ENCODE results near the gene FAM120B. TPM values are rescaled to one million over a fixed set of nuclear protein-coding genes. Genes with fewer than 3 reads are reported as not detected.

FAM120B gene
- total RNA-seq, 2 donors from 2014 or later, result 25.1 to 28.5 TPM

DNA sequence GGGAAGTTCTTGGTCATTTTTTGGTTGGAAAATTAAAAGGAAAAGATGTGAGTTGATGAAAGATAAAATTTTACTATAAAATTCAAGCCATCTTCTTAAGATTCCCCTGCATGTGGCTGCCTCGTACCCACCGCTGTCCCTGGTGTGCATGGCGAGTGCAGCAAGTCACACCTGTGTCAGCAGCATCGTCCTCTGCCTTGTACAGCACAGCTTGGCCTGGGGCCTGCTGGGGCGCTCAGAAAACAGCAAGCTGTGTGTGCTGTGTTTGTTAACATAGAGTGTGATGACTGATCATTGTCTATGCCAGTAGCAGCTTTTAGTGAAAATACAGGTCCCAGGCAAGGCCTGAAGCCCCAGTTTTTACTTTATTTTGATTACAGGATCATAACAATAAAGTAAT lies 56.7 kb downstream of the FAM120B start:
- intact Hi-C loops (cut with DNase I), result no loop called here

GRCh38 chr6:170365121-170365520 lies 58.6 kb downstream of the FAM120B start:
- peaks cover 3% of the 10 kb centered on the region for H3K4me1 ChIP-seq
- no peaks in the 10 kb centered on the region for H3K9me3 ChIP-seq
- H3K27me3 ChIP-seq, result no peaks in the 10 kb centered on the region
- intact Hi-C loops (cut with DNase I), result no loop called here
- DNase-seq, result no peak
- H3K27ac ChIP-seq, result no peak overlapping the region
- peaks cover 3% of the 10 kb centered on the region for H3K36me3 ChIP-seq
- H3K9ac ChIP-seq (ENCODE audit: low read depth in 2 of 2, low read length in 2 of 2), result no peak overlapping the region
- no peak overlapping the region for H3K4me3 ChIP-seq
- TF ChIP-seq, protein P1, sequence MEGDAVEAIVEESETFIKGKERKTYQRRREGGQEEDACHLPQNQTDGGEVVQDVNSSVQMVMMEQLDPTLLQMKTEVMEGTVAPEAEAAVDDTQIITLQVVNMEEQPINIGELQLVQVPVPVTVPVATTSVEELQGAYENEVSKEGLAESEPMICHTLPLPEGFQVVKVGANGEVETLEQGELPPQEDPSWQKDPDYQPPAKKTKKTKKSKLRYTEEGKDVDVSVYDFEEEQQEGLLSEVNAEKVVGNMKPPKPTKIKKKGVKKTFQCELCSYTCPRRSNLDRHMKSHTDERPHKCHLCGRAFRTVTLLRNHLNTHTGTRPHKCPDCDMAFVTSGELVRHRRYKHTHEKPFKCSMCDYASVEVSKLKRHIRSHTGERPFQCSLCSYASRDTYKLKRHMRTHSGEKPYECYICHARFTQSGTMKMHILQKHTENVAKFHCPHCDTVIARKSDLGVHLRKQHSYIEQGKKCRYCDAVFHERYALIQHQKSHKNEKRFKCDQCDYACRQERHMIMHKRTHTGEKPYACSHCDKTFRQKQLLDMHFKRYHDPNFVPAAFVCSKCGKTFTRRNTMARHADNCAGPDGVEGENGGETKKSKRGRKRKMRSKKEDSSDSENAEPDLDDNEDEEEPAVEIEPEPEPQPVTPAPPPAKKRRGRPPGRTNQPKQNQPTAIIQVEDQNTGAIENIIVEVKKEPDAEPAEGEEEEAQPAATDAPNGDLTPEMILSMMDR (IDR thresholded peaks at IDR 0.05), result no peak

More for the DNA sequence above, 56.7 kb downstream of the FAM120B start:
- no peak for DNase-seq
- Histone ChIP-seq H3K4me3 (no peak overlapping the region), H3K27ac (no peak overlapping the region), H3K4me1 (no peaks in the 10 kb centered on the region), H3K9me3 (no peaks in the 10 kb centered on the region), H3K27me3 (no peaks in the 10 kb centered on the region), H3K36me3 (peaks cover 3% of the 10 kb centered on the region), H3K9ac (ENCODE audit: low read depth in 2 of 2, low read length in 2 of 2) (no peak overlapping the region)
- TF ChIP-seq, protein P1 (IDR thresholded peaks at IDR 0.05), result no peak

DNA sequence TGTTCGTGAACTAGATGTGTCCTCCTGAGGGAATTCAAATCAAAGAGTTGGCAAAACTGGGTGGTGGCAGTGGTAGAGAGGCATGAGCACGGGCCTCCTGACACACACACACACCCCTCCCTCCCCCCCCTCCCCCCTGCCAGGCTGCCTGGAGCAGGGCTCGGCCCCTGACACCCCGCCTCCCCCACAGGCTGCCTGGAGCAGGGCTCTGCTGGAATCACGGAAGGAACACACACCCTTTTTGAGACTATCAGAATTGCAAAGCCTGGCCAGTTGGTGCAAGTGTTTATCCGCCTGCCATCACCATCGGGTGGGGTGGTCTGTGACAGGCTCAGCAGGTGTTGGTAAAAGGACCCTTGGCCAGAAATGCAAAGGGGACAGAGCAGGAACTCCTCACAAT lies 59.0 kb downstream of the FAM120B start:
- peaks cover 3% of the 10 kb centered on the region for H3K36me3 ChIP-seq
- no peak for DNase-seq
- no peak overlapping the region for H3K27ac ChIP-seq
- no peaks in the 10 kb centered on the region for H3K27me3 ChIP-seq
- peaks cover 5% of the 10 kb centered on the region for H3K4me1 ChIP-seq
- H3K4me3 ChIP-seq, result no peak overlapping the region
- no peak overlapping the region for H3K9ac ChIP-seq (ENCODE audit: low read depth in 2 of 2, low read length in 2 of 2)
- TF ChIP-seq, protein P1 (IDR thresholded peaks at IDR 0.05), result no peak
- H3K9me3 ChIP-seq, result no peaks in the 10 kb centered on the region
- intact Hi-C loops (cut with DNase I), result no loop called here

DNA sequence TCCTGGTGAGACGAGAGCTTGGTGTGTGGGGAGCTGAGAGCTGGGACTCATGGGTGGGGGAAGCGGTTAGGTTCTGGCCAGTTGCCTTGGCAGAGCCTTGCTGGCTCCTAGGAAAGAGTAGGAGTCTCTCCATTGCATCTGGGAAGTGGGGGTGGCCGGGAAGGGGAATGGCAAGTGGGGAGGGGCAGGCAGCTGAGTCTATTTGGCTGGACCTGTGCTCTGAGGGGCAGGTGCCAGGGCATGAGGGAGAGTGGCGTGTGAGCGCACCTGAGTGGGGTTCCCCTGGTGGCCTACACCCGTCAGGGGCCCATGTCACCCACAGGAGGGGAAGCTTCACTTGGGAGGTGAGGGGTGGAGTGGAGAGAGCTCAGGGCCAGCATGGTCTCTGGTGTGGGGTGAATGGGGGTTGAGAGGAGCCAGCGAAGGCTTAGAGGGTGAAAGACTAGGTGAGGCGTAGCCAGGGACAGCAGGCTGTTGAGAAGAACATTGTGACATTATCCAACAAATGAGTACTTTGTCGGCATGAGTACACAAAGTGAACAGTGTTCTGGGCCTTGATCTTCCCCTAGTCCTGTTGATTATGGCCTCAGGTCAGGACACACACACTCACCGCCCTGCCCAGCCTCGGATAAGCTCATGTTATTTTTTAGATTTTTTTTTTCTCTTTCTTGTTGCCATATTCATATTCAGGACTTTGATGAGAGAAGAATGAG lies 59.8 kb downstream of the FAM120B start:
- H3K27me3 ChIP-seq, result no peaks in the 10 kb centered on the region
- H3K9ac ChIP-seq (ENCODE audit: low read depth in 2 of 2, low read length in 2 of 2), result no peak overlapping the region
- H3K4me3 ChIP-seq, result no peak overlapping the region
- peaks cover 3% of the 10 kb centered on the region for H3K36me3 ChIP-seq
- TF ChIP-seq, protein P1 (IDR thresholded peaks at IDR 0.05), result no peak
- H3K9me3 ChIP-seq, result no peaks in the 10 kb centered on the region
- H3K4me1 ChIP-seq, result peaks cover 5% of the 10 kb centered on the region
- DNase-seq, result no peak
- intact Hi-C loops (cut with DNase I), result no loop called here
- no peak overlapping the region for H3K27ac ChIP-seq

DNA sequence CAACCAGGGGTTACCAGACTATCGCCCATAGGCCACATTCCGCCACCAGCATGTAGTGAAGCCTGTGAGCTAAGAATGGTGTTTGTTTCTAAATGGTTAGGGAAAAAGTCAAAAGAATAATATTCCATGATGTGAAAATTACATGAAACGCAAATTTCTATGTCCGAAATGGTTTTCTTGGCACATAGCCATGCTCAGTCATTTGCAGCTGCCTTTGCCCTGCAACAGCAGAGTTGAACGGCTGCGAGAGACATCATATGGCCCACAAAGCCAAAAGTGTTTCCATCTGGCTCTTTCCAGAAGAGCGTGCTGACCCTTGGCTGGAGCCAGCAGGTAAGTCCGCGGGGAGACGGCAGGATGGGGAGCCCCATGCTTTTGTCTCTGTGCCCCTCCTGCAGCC lies 60.7 kb downstream of the FAM120B start:
- DNase-seq, result no peak
- Histone ChIP-seq H3K36me3 (peaks cover 3% of the 10 kb centered on the region), H3K9ac (ENCODE audit: low read depth in 2 of 2, low read length in 2 of 2) (no peak overlapping the region), H3K9me3 (no peaks in the 10 kb centered on the region), H3K27me3 (no peaks in the 10 kb centered on the region), H3K27ac (no peak overlapping the region), H3K4me1 (peaks cover 5% of the 10 kb centered on the region), H3K4me3 (no peak overlapping the region)
- intact Hi-C loops (cut with DNase I), result no loop called here
- TF ChIP-seq, protein P1 (IDR thresholded peaks at IDR 0.05), result no peak
